ENCODE measurements around the gene PALLD. TPM values are rescaled to one million over a fixed set of nuclear protein-coding genes. Genes with fewer than 3 reads are reported as not detected.

PALLD gene
- total RNA-seq, 2 donors from 2014 or later = 705 to 752 TPM

- peak; percentile 54 for TF ChIP-seq CTCF (IDR thresholded peaks at IDR 0.05)
- ATAC-seq (ENCODE audit: insufficient number of reproducible peaks, low FRiP score, low read depth) = no peak
- peaks cover 46% of the 10 kb centered on the region for H3K36me3 ChIP-seq
- peaks cover 0 to 24% of the 10 kb centered on the region in 2 donors for H3K4me1 ChIP-seq (ENCODE audit: control insufficient read depth in 1 of 2, low read depth in 2 of 2)
- no peak for DNase-seq (ENCODE audit: low spot score)
- H3K27ac ChIP-seq = peak overlapping the region; percentile 0 to 64
- no peaks in the 10 kb centered on the region for H3K27me3 ChIP-seq (replicated peaks; ENCODE audit: insufficient read depth)
- no peaks in the 10 kb centered on the region for H3K9me3 ChIP-seq
- no peak overlapping the region for H3K4me3 ChIP-seq
Measured at GRCh38 chr4:168917138-168917779, 420.4 kb downstream of the PALLD start.

GRCh38 chr4:168919706-168920324, 423.0 kb downstream of the PALLD start:
- ATAC-seq (ENCODE audit: insufficient number of reproducible peaks, low FRiP score, low read depth) (no peak), DNase-seq (ENCODE audit: low spot score) (no peak)
- Histone ChIP-seq H3K9me3 (no peaks in the 10 kb centered on the region), H3K4me1 (ENCODE audit: control insufficient read depth in 1 of 2, low read depth in 2 of 2) (peaks cover 0 to 20% of the 10 kb centered on the region in 2 donors), H3K4me3 (no peak overlapping the region), H3K36me3 (peaks cover 46% of the 10 kb centered on the region), H3K27ac (peak overlapping the region in 1 of 2 donors; percentile 7), H3K27me3 (replicated peaks; ENCODE audit: insufficient read depth) (no peaks in the 10 kb centered on the region)
- no peak for TF ChIP-seq CTCF (IDR thresholded peaks at IDR 0.05)

- no peak for DNase-seq (ENCODE audit: low spot score)
- no peak for ATAC-seq (ENCODE audit: insufficient number of reproducible peaks, low FRiP score, low read depth)
- Histone ChIP-seq H3K4me3 (no peak overlapping the region), H3K9me3 (no peaks in the 10 kb centered on the region), H3K27me3 (replicated peaks; ENCODE audit: insufficient read depth) (no peaks in the 10 kb centered on the region), H3K36me3 (peaks cover 48% of the 10 kb centered on the region), H3K4me1 (ENCODE audit: control insufficient read depth in 1 of 2, low read depth in 2 of 2) (peaks cover 0 to 20% of the 10 kb centered on the region in 2 donors), H3K27ac (no peak overlapping the region)
- no peak for TF ChIP-seq CTCF (IDR thresholded peaks at IDR 0.05)
Measured at GRCh38 chr4:168920441-168921065, 423.7 kb downstream of the PALLD start.

- DNase-seq (ENCODE audit: low spot score) = no peak
Measured at GRCh38 chr4:168923526-168924194, 426.8 kb downstream of the PALLD start.

More at GRCh38 chr4:168923526-168924194, 426.8 kb downstream of the PALLD start:
- Histone ChIP-seq H3K36me3 (peaks cover 55% of the 10 kb centered on the region), H3K9me3 (no peaks in the 10 kb centered on the region), H3K4me3 (no peak overlapping the region), H3K27ac (no peak overlapping the region), H3K4me1 (ENCODE audit: control insufficient read depth in 1 of 2, low read depth in 2 of 2) (peaks cover 0 to 20% of the 10 kb centered on the region in 2 donors), H3K27me3 (replicated peaks; ENCODE audit: insufficient read depth) (no peaks in the 10 kb centered on the region)
- ATAC-seq (ENCODE audit: insufficient number of reproducible peaks, low FRiP score, low read depth) = no peak
- peak; percentile 72 for TF ChIP-seq CTCF (IDR thresholded peaks at IDR 0.05)
